ENCODE data around the gene STXBP6. TPM values are rescaled to one million over a fixed set of nuclear protein-coding genes. Genes with fewer than 3 reads are reported as not detected.

Gene STXBP6
- total and polyA plus RNA-seq, 2 of the 13 experiments (the other 11 are each of a cell fraction or from before 2014, with no cell fraction given): 35.3 to 42.8 TPM

- TF ChIP-seq SRY (CRISPR knock-in tag; IDR thresholded peaks at IDR 0.05) (no peak; the same call in 1 of the 2 replicates), DPF2 (CRISPR knock-in tag; IDR thresholded peaks at IDR 0.05; ENCODE audit: borderline replicate concordance, low read depth) (peak; percentile 96), ZNF460 (CRISPR knock-in tag; IDR thresholded peaks at IDR 0.05; ENCODE audit: borderline replicate concordance) (peak; percentile 26; the same call in 1 of the 2 replicates), ZNF451 (CRISPR knock-in tag; IDR thresholded peaks at IDR 0.05) (no peak), SNAPC5 (CRISPR knock-in tag; IDR thresholded peaks at IDR 0.05; ENCODE audit: borderline replicate concordance) (peak; percentile 76; the same call in 1 of the 2 replicates), ZNF567 (CRISPR knock-in tag; IDR thresholded peaks at IDR 0.05; ENCODE audit: borderline replicate concordance) (no peak), ZNF761 (CRISPR knock-in tag; conservative IDR thresholded peaks at IDR 0.05) (no peak), PITX1 (CRISPR knock-in tag; IDR thresholded peaks at IDR 0.05) (peak; percentile 95), TP53 (CRISPR knock-in tag; conservative IDR thresholded peaks at IDR 0.05) (no peak; the same call in 1 of the 2 replicates), ZNF556 (CRISPR knock-in tag; IDR thresholded peaks at IDR 0.05; ENCODE audit: borderline replicate concordance) (peak; percentile 53; the same call in 1 of the 2 replicates), HES4 (CRISPR knock-in tag; IDR thresholded peaks at IDR 0.05; ENCODE audit: borderline replicate concordance) (no peak), AGO2 (optimal IDR thresholded peaks at IDR 0.05; ENCODE audit: low read depth, low read length) (no peak), ZKSCAN1 (IDR thresholded peaks at IDR 0.05; ENCODE audit: low read length) (no peak), ZMAT3 (CRISPR knock-in tag; conservative IDR thresholded peaks at IDR 0.05) (no peak; the same call in none of the 2 replicates), XRCC5 (optimal IDR thresholded peaks at IDR 0.05; ENCODE audit: low read length) (no peak), ZNF337 (CRISPR knock-in tag; IDR thresholded peaks at IDR 0.05; ENCODE audit: borderline replicate concordance, low read depth) (no peak), EZH2 (conservative IDR thresholded peaks at IDR 0.05; ENCODE audit: low read depth, low read length) (no peak), PPARG (CRISPR knock-in tag; conservative IDR thresholded peaks at IDR 0.05) (0 out of 2 replicates have a peak, but pooled peaks have one; percentile 69), LBX2 (CRISPR knock-in tag; IDR thresholded peaks at IDR 0.05; ENCODE audit: borderline replicate concordance) (no peak), IKZF4 (CRISPR knock-in tag; IDR thresholded peaks at IDR 0.05; ENCODE audit: borderline replicate concordance, low read depth, not compliant biosample characterization) (no peak), PATZ1 (CRISPR knock-in tag; IDR thresholded peaks at IDR 0.05) (peak; percentile 28; the same call in 1 of the 2 replicates), ARHGAP35 (CRISPR knock-in tag; IDR thresholded peaks at IDR 0.05; ENCODE audit: borderline replicate concordance) (no peak), ZNF362 (CRISPR knock-in tag; IDR thresholded peaks at IDR 0.05; ENCODE audit: borderline replicate concordance) (peak; percentile 66; the same call in 1 of the 2 replicates)
Measured at GRCh38 chr14:24839617-24840203, 210.2 kb downstream of the STXBP6 start (continued).

Measured in HepG2 (cell line).